Effector CD4-positive, alpha-beta T cell (primary cell): ENCODE measurements around the gene NADK.

ENCODE experiments used
- DNase-seq: peaks from one replicate; pipeline ENCODE4 v3.0.0-alpha.2; 2020

The NADK gene

DNA sequence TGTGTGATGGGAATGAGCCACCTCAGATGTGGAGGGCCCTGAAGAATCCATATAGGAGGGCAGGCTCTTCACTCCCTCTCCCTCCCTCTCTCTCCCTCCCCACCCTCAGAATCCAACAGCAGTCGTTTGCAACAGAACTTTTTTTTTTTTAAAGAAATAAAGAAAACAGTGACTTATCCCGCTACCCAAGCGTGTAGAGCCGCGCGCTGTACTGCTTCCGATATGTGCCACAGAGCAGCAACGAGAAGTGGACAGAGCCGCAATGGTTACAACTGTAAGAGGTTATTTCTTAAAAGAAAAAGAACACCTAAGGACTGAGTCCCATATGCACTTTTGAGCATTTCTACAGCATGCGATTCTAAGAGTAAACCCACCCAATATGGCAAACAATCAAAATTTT, 7.4 kb upstream of the NADK start:
- no peak for DNase-seq

DNA sequence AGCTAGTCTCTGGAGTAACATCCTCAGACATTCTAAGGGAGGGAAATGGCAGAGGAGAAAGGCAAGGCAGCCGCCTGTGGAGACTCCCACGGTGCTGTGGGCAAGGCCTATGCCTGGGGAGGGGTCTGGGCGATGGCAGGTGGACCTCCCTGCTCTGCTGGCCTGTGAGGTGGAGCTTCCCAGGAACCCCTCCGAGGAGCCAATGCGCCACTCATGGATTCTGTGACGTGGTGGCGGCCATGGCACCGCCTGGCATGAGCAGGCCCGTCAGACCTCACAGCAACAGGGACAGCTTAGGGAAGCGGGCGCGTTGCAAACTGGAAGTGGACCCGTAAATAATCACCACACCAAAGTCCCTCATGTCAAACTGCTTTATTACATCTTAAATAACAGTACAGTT, 6.7 kb upstream of the NADK start:
- no peak for DNase-seq

DNA sequence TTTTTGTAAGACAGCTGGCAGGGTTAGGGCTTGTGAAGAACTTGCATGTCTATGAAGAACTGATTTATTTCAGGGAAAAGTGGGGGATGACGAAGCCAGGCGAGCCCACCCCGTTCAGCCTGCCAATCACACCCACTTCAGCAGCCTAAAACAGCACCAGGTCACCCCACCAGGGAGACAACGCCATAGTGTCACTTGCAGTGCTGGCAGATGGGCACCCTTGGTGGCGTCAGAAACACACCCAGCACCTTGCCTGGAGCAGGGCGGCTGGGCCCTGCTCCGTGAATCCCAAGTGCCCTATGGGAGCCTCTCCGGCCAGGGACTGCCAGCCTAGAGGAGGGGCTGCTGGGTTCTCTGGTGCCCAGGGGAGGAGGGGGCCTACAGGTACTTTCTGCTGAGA, 5.0 kb upstream of the NADK start:
- DNase-seq, result no peak

DNA sequence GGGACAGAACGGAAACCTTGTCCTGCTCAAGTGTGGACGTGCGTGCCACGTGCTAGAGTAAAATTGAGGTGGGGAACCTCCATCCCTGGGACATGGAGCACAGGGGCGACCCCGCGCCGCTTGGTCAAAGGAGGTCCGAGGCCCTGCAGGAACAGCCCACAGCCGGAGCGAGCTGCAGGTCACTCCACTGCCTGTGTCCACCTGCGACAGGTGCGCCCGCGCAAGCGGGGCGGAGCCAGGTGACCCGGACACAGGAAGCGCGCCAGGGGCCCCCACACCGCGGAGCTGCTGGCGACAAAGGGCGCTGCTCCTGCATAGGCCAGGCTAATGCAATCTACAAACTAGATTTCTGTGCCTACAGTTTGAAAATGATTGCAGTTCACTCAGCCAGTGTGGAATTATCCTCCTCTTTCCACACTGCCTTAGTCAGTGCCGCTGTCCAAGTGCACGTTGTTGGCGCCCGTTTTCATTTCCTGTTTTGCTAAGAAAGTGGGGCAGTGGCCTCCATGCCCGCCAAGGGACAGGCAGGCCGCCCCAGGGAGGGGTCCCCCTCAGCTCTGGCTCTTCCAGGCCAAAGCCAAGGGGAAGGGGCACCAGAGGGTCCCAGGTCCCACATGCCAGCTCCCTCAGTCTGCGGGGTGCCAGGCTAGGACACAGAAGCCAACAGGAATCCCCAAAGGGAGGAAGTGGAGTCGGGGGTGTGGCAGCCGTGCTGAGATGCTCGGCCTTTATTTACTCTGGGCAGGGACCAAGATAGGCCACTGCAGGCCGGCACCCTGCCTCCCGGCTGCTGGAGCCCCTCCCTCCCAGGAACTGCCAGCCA, 4.3 kb upstream of the NADK start:
- no peak for DNase-seq

DNA sequence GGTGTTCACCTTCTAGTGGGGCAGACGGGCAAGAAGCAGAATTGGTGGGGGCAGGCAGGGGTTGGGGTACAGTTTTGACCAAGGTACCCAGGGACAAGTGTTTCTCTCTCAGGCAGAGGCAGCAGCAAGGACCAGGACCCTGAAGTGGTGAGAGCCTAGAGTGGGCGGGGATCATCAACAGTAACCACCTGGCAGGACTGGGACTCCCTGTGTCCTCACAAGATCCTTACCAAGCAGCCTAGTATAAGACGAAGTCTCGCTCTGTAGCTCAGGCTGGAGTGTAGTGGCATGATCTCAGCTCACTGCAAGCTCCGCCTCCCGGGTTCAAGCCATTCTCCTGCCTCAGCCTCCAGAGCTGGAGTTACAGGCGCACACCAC, 3.2 kb upstream of the NADK start:
- DNase-seq, result no peak

DNA sequence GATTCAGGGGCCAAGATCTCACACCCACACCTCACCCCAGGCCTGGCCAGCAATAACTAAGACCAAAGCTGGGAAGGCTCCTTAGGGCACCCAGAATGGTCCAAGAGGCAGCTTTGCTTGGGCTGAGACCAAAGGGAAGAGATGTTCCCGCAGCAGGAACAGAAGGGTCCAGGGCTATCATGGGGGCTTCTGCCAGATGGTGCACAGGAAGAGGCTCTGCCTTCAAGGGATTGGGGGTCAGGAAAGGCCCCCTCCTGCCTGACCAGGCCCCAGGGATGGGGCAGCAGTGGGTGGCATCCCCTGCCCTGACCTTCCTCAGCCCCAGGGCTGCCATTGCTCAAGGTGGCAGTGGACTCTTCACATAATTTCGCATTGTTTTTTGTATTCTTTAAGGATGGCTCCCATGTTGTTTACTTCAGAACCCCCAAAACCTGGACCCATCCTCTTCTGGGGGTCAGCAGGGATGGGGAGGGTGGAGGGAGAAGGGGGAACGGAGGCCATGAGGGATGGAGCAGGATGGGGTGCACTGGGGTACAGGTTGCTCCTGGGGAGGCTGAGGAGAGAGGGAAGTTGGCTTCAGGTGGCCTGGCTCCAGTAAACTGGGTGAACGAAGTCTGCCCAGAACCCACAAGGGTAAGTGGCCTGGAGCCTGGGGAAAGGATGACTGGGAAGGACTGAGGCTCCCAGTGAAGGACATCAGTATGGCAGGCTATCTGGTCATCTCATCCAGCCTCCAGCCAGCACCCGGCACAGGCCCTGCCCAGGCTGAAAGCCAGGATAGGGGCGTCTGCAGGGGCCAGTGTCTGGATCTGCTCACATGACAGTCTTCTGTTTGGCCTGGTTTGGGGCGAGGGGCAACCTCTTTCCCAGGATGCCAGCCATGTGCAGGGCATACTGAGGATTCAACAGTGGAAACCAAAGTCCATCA, 2.6 kb upstream of the NADK start:
- no peak for DNase-seq

DNA sequence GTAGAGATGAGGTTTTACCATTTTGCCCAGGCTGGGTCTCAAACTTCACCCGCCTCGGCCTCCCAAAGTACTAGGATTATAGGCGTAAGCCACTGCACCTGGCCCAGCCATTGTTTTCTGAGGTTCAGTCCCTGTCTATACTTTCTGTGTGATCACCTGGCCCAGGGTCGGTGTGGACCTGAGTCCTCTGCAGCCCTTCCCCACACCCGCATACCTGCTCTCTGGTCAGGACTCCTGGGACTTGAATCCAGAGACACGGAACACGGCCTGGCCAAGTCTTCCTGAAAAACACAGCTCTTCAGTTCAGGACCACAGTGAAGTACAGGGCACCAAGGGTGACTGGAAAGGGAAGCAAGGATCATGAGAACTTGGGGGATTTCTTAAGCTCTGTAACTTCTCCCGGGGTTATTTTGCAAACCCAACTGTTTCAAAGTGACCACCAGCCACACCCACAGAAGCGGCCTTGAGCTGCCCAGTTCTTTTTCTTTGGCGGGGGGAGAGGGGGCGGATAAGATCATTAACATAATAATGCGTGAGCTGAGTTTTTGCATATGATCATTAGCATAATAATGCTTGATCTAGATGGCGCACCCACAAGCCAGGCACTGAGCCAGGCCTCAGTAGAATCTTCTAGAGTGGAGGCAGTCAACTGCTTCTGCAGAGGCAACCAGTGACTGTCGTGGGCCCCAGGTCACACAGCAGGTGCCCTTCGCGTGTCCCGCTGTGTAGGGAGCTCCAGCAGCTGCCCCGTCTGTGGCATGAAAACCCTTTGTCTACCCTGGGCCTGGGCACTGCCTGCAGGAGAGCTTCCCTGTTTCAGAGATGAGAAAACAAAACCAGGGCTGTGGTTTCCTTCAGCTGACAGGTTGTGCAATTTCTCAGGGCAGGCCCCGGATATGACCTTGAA, 1.7 kb upstream of the NADK start:
- peak; percentile 36 for DNase-seq

DNA sequence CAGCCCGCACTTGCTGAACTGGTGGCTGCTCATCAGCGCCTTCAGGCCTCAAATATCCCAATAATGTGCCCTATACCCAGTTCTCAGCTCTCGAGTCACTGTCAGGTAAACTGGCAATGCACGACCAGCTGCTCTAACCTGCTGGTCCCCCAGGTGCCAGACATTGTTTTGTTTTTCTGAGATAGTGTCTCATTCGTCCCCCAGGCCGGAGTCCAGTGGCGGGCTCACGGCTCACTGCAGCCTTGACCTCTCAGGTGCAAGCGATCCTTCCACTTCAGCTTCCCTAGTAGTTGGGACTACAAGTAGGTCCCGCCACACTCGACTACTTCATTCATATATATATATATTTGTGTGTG, 1.0 kb upstream of the NADK start:
- no peak for DNase-seq

DNA sequence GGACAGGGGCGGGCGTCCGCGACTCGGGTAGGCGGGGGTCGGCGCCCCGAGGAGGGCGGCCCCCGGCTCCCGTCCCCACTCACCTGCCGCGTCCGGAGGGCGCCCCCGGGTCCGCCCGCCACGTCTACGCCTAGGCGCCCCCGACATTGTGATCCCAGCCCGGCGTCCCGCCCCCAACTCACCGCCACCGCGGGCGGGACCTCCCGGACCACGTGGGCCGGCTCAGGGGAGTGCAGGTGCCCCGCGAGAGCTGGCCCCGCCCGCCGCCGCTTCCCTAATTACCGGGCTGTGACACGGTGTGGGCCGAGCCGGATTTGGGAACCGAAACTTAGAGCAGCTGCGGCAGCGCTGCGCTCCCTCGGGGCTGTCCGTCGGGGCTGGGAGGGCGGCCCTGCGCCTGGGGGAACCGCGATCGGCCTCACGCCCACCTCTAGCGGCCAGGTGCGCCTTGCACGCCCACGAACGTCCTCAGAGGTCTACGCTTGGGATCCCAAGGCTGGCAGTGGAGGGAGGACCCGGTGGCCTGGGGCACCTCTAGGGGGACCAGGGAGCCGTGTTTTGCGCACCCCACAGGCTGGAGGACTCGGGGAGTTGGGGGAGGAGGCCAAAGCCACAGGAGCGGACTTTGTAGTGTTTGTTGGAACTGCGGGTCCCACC, 521 bp upstream of the NADK start:
- DNase-seq, result peak; percentile 75

DNA sequence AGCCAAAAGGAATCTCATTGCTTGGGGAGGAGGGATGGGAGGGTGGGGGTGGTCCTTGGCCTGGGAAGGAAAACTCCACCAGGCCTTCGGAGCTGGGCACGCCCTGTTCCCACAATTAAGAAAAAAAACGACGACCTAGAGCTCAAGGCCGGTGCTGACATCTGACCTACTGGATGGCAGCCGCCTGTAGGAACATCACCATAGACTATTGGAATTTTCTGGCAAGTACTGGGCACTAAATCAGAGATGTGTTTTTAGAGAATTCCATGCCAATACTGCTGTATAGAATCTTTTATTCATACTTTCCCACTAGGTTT, 729 bp downstream of the NADK start:
- DNase-seq, result no peak

DNA sequence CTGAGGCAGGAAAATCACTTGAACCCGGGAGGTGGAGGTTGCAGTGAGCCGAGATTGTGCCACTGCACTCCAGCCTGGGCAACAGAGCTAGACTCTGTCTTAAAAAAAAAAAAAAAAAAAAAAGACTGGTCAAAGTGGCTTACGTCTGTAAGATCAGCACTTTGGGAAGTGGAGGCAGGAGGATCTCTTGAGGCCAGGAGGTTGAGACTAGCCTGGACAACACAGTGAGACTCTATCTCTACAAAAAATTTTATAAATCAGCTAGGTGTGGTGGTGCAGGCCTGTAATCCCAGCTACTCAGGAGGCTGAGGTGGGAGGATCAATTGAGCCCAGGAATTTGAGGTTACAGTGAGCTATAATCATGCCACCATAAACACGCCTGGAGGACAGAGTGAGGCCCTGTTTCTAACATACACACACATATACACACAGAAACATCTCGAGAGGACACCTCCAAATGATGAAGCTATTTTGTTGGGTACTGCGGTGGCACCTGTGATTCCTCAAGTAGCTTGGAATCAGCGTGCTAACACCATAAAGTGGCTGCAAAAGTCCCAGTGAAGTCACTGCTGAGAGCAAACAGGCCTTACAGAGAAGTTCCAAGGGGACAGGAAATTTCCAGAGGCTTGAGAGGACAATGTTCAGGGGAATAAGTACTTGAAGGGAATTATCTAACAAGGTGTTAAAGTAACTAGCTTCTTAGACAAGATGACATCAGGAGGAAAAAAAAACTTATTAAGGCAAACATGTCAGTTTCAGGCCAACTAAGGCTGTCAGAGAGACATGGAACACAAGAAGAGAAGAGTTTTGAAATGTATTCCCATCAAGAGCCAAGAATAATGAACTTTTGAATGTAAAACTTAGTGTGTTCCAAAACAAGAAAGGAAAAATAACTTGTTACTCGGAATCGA, 1.3 kb downstream of the NADK start:
- no peak for DNase-seq

DNA sequence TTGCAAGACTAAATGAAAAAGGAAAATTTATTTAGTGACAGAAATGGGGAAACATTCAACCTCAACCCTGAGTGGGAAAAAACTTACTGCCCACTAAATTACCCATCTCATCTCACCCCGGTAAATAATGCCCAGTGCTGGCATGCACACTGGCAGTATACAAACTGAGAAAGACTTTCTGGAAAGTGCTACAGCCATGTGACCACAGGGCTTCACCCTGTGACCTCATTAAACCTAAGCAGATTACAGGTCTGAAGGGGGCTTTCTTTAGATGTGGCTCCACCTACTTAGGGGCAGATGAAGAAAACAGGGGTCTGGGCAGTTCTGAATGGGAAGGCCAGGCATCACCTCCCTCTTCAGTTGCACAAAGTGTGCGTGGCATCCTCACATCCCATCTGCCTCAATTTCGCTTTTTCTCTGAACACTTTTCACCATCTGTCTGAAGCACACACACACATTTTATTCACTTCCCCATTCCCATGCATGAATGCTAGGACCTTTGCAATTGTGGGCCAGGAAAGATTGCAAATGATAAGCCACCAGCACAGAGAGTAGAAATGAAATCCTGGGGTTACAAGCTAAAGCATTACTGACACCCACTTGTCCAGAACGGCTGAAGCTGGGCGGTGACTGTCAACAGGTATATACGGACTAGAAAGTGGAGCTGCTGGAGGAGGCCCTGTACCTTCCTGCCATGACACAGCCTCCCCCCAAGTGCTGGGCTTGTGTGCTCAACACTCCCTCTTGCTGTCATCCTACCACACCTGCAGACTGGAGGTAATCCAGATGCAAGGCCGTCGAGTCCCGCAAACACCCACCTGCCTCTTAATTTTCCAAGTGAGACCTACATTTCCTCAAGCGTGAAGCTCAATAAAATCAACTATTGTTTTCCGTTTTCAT, 2.7 kb downstream of the NADK start:
- no peak for DNase-seq

DNA sequence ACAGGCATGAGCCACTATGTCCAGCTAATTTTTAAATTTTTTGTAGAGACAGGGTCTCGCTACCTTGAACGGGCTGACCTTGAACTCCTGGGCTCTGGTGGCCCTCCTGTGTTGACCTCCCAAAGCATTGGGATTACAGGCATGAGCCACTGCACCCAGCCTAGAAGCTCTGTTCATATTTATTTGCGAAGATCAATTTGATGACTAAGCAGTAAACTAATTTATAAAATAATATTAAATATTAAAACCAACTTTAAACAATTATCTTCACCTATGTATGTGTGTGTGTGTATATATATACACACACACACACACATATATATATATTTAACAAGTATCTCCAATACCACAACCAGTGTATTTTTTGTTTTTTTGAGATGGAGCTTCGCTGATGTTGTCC, 4.4 kb downstream of the NADK start:
- DNase-seq, result no peak

DNA sequence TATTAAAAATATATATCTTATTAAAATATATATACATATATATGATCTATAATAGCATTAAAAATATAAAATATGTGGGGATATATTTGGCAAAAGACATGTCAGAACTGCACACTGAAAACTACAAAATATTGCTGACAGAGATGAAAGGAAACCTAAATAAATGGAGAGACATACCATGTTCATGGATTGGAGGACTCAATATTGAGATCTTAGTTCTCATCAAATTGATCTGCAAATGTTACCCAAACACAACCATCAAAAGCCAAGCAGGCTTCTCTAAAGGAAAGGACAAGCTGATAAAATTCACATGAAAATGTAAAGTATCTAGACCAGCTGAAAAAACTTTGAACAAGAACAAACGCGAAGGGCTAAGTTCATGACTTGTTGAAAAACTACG, 7.2 kb downstream of the NADK start:
- no peak for DNase-seq

DNA sequence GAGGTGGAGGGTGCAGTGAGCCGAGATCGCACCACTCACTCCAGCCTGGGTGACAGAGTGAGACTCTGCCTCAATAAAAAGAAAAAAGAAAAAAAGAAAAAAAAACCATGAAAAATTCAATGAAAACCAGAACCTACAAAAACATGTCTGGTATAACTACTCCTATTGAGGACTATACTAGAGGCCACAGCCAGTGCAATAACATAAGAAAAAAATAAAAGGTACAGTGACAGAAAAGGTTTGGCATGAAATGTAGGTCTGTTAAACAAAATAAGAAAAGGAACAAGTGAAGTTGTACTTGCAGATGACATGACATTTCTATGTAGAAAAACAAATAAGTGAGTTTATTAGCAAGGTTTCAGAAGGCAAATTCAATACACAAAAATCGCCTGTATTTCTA, 8.2 kb downstream of the NADK start:
- no peak for DNase-seq

DNA sequence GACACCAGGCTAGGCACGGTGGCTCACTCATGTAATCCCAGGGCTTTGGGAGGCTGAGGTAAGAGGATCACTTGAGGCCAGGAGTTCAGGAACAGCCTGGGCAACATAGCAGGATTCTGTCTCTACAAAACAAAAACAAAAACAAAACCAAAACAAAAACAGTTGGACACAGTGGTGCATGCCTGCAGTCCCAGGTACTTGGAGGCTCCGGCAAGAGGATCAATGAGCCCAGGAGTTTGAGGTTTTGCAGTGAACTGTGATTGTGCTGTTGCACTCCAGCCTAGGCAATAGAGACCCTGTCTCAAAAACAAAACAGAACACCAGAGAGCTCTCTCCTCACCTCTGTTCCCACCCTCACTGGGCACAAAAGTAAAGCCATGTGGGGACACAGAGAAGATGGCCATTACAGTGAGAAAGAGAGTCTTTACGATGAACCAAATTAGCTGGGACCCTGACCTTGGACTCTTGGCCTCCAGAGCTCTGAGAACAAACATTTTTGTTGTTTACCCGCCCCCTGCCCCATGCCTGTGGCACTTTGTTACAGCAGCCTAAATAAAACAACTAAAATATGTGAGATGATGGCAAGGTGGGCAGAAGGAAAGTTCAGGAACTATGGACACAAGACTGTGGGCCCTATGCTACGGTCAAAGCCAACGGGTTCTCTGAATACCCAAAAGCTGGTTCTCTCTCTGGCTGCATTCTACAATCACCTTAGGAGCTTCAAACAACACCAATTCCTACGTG, 9.8 kb downstream of the NADK start:
- no peak for DNase-seq

DNA sequence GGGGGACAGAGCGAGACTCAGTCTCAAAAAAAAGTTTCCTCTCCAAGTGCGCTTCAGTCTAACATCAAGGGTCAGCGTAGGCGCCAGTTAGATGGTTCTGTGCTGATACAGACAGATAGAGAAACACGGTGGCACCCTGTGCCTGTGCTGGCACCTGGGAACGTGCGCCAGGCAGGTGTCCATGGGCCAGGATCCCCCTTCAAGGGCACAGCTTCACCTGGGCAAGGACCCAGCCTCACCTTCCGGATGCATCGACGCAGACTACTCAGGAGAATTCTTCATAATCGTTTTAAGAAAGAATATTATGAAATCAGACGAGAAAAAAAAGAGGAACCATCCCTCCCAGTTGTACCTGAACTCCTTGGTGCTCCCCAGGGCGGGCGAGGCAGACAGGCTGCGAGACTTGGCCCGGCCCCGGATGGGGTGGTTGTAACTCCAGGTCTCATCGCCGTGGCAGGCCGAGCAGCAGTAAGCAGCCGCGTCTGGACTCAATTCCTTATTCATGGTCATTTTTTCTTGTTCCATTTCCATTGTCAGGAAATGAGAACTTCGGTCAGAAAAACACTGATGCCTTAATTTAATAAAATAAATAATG, 13.3 kb downstream of the NADK start:
- DNase-seq, result no peak

DNA sequence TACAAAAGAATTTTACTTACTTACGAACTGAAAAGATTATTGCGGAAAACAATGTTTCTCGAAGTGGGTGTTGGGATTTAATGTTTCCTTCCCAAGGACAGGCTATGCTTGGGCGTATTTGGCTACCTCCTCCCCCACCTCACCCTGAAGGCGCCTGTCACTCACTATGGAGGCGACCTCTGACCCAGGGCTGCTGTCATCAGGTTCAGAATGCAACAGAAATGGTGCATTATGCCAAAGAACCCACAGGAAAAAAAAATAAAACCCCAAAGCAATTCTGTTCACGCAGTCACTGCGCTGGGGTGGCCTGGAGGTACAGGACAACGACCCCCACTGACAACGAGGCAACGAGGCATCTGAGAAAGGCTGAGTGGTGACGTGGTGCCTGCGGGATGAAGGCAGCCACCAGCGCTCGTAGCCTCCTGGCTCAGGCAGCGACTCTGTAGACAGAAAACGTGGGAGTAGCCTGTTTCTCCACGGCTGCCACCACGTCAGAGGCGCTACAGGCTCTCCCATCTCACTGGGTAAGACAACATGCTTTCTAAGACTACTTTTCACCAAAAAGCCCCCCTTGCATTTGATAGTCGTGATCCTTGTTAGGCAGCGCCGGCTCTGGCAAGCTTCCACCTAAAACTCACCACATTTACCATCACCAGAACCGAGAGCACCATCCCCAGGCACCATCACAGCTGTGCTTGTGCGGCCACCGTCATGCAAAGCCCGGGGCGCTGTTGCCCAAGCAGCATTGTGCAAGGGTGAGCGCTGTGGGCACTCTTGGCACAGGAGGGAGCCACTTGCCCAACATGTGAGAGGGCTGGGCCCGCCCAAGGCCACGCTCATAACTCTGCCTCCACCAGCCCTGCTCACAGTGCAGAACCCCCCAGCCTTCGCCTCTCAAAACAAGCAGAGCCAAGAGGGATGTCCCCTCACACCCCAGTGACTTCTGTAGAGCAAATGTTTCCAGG, 14.3 kb downstream of the NADK start:
- DNase-seq, result no peak
